CD4-positive, alpha-beta T cell (primary cell): ENCODE data around the gene PLEKHN1. TPM values are rescaled to one million over a fixed set of nuclear protein-coding genes. Genes with fewer than 3 reads are reported as not detected.
"Not testable (repeated sequence)": the region's sequence is repeated elsewhere in the genome, so short reads cannot be mapped to it uniquely, and the experiment has no call there.

Source experiments
- ATAC-seq: fragments of 200-7000 bp; cut with Tn5 transposase; one replicate; pipeline ENCODE4 v1.10.0; 2022; ENCODE audit warnings: mild to moderate bottlenecking; ENCODE audit not compliant: poor library complexity
- CTCF ChIA-PET: fragments of 350-600 bp; sonication (Branson Sonifier 250); formaldehyde crosslinking; loops from one replicate; lab custom pipeline; 2021; ENCODE audit warnings: antibody characterized with exemption, inconsistent platforms; lab: Charles Lee
- POLR2A ChIA-PET: fragments of 350-600 bp; sonication (Branson Sonifier 250); formaldehyde crosslinking; loops from one replicate; lab custom pipeline; 2021; ENCODE audit warnings: antibody characterized with exemption, inconsistent platforms; lab: Charles Lee
- DNase-seq, 14 experiments: peaks; one replicate each; pipeline ENCODE4 v3.0.0-alpha.2; 2013 to 2020; ENCODE audit warnings: mixed read lengths in 2 of 14
- H3K27ac ChIP-seq, 2 donors: one replicate each; pipeline versions ENCODE4 v1.5.1 to v1.7.0; 2013; ENCODE audit warnings: low read length in 2 of 2, low read depth in 1 of 2, mild to moderate bottlenecking in 1 of 2
- H3K27me3 ChIP-seq, 2 experiments: 1 replicate in 1 of 2; 2 replicates in 1 of 2; pipeline versions ENCODE4 v1.6.1 to v1.7.0; 2013; ENCODE audit warnings: low read length in 2 of 2, control low read depth in 1 of 2, mild to moderate bottlenecking in 1 of 2, moderate library complexity in 1 of 2; ENCODE audit not compliant: insufficient read depth in 2 of 2, control insufficient read depth in 1 of 2
- H3K36me3 ChIP-seq: one replicate; pipeline ENCODE4 v1.6.1; 2013; ENCODE audit warnings: low read length, control low read depth; ENCODE audit not compliant: insufficient read depth
- H3K4me1 ChIP-seq: one replicate; pipeline ENCODE4 v1.6.1; 2013; ENCODE audit warnings: low read length, control low read depth; ENCODE audit not compliant: insufficient read depth
- H3K4me3 ChIP-seq: one replicate; pipeline ENCODE4 v1.5.1; 2013; ENCODE audit warnings: mild to moderate bottlenecking, low read length, moderate library complexity
- H3K9me3 ChIP-seq, 2 experiments: 1 replicate in 1 of 2; 2 replicates in 1 of 2; pipeline versions ENCODE4 v1.6.1 to v1.7.0; 2013; ENCODE audit warnings: low read length in 2 of 2, mild to moderate bottlenecking in 2 of 2, control low read depth in 1 of 2, moderate library complexity in 1 of 2; ENCODE audit not compliant: control insufficient read depth in 1 of 2, insufficient read depth in 1 of 2
- H3K27ac Mint-ChIP-seq: one replicate; pipeline ENCODE4 v1.8.0; 2020; ENCODE audit warnings: mixed read lengths
- H3K27me3 Mint-ChIP-seq: one replicate; pipeline ENCODE4 v1.8.0; 2021; ENCODE audit warnings: mixed read lengths
- H3K36me3 Mint-ChIP-seq: one replicate; pipeline ENCODE4 v1.8.0; 2021; ENCODE audit warnings: low read depth, mixed read lengths
- H3K4me1 Mint-ChIP-seq: one replicate; pipeline ENCODE4 v1.8.0; 2021; ENCODE audit warnings: low read depth, mixed read lengths
- H3K4me3 Mint-ChIP-seq: one replicate; pipeline ENCODE4 v1.8.0; 2020; ENCODE audit warnings: mild to moderate bottlenecking, mixed read lengths
- H3K9me3 Mint-ChIP-seq: one replicate; pipeline ENCODE4 v1.8.0; 2020; ENCODE audit warnings: mixed read lengths
- CTCF ChIP-seq: fragments of 200-600 bp; IDR thresholded peaks from one replicate; pipeline ENCODE4 v1.8.0; 2022; ENCODE audit warnings: antibody characterized with exemption, mild to moderate bottlenecking
- intact Hi-C, 2 experiments: fragments of 100-400 bp; cut with DNase I in 1 of 2; cut with micrococcal nuclease in 1 of 2; formaldehyde crosslinking; loops; one replicate each; pipeline versions ENCODE4 v1.15.1 to v1.9.0; 2023 to 2025; cut with DNase I, micrococcal nuclease
- total RNA-seq, 174 experiments: library from RNA in 2 of 174; stranded (reverse) in 2 of 174; gene quantifications; one replicate each; pipeline ENCODE4 v1.2.3 and lab custom pipeline; 2021 to 2026

The PLEKHN1 gene
- total RNA-seq, 2 experiments from 2014 or later, result 0.69 to 0.95 TPM

GRCh38 chr1:1013922-1014648 lies 47.8 kb downstream of the PLEKHN1 start:
- peaks cover 31% of the 10 kb centered on the region for H3K4me1 Mint-ChIP-seq
- DNase-seq (peak in 8 of 14 experiments; percentile 31 to 60 (median 49)), ATAC-seq (no peak)
- H3K4me3 Mint-ChIP-seq, result peak overlapping the region; percentile 94
- Histone ChIP-seq H3K36me3 (no peaks in the 10 kb centered on the region), H3K9me3 (peaks cover 0 to 3% of the 10 kb centered on the region in 2 experiments), H3K4me1 (peaks cover 29% of the 10 kb centered on the region), H3K4me3 (peak overlapping the region; percentile 87), H3K27ac (peak overlapping the region; percentile 89 to 90), H3K27me3 (no peaks in the 10 kb centered on the region)
- H3K36me3 Mint-ChIP-seq, result peaks cover 6% of the 10 kb centered on the region
- peaks cover 1% of the 10 kb centered on the region for H3K27me3 Mint-ChIP-seq
- no peak for TF ChIP-seq CTCF
- intact Hi-C loops, result no loop called here
- ChIA-PET POLR2A (interaction anchor here (0.6 to 1.8 kb wide), 8 partner anchors 10 to 393 kb away, joined by 3 to 7 read pairs (median 4); partner anchors contain the start of genes C1orf159, HES4 and MRPL20), CTCF (interaction anchor here (0.6 to 2.7 kb wide), 4 partner anchors 13 to 97 kb away, joined by 3 to 13 read pairs (median 6); no protein-coding TSS in a partner anchor)
- H3K27ac Mint-ChIP-seq, result peak overlapping the region; percentile 88
- no peaks in the 10 kb centered on the region for H3K9me3 Mint-ChIP-seq

GRCh38 chr1:1014799-1015681 lies 48.8 kb downstream of the PLEKHN1 start:
- H3K27ac Mint-ChIP-seq, result peak overlapping the region; percentile 88
- ChIA-PET CTCF (interaction anchor here (1.7 kb wide), 1 partner anchor 18 kb away, joined by 3 read pairs; no protein-coding TSS in a partner anchor), POLR2A (interaction anchor here (1.0 to 1.3 kb wide), 2 partner anchors 101 to 392 kb away, joined by 3 to 4 read pairs; partner anchors contain the start of genes C1orf159 and MRPL20)
- Histone ChIP-seq H3K27ac (peak overlapping the region in 1 of 2 donors; percentile 90), H3K4me3 (peak overlapping the region; percentile 87), H3K27me3 (no peaks in the 10 kb centered on the region), H3K36me3 (no peaks in the 10 kb centered on the region), H3K9me3 (no peaks in the 10 kb centered on the region), H3K4me1 (peaks cover 30% of the 10 kb centered on the region)
- no peak for DNase-seq
- no peaks in the 10 kb centered on the region for H3K9me3 Mint-ChIP-seq
- H3K4me3 Mint-ChIP-seq, result peak overlapping the region; percentile 94
- peaks cover 6% of the 10 kb centered on the region for H3K36me3 Mint-ChIP-seq
- H3K27me3 Mint-ChIP-seq, result no peaks in the 10 kb centered on the region
- intact Hi-C loops, result no loop called here
- ATAC-seq, result no peak
- H3K4me1 Mint-ChIP-seq, result peaks cover 31% of the 10 kb centered on the region
- TF ChIP-seq CTCF, result no peak

- not testable (repeated sequence) for H3K4me3 ChIP-seq, DNase-seq, H3K27me3 Mint-ChIP-seq, H3K27me3 ChIP-seq, H3K36me3 Mint-ChIP-seq, ATAC-seq, H3K9me3 ChIP-seq, H3K36me3 ChIP-seq, H3K9me3 Mint-ChIP-seq, H3K27ac ChIP-seq
- peaks cover 33% of the 10 kb centered on the region for H3K4me1 Mint-ChIP-seq
- peaks cover 50% of the 10 kb centered on the region for H3K4me1 ChIP-seq
- peak overlapping the region; percentile 63 for H3K27ac Mint-ChIP-seq
- intact Hi-C loops, result loop anchor here in 1 of 2 experiments (2.0 kb wide), 1 partner anchor 51 kb away; no protein-coding TSS in a partner anchor
- peak overlapping the region; percentile 70 for H3K4me3 Mint-ChIP-seq
- POLR2A ChIA-PET, result interaction anchor here (2.1 kb wide), 1 partner anchor 16 kb away, joined by 11 read pairs; no protein-coding TSS in a partner anchor
- CTCF ChIA-PET, result interaction anchor here (1.2 kb wide), 1 partner anchor 104 kb away, joined by 4 read pairs; no protein-coding TSS in a partner anchor
Measured at GRCh38 chr1:1017397-1018320, 51.4 kb downstream of the PLEKHN1 start.

GRCh38 chr1:1018321-1018685 lies 52.0 kb downstream of the PLEKHN1 start:
- H3K36me3 Mint-ChIP-seq, DNase-seq, H3K9me3 ChIP-seq, H3K27ac ChIP-seq, H3K27me3 ChIP-seq, ATAC-seq, H3K36me3 ChIP-seq, H3K27me3 Mint-ChIP-seq, H3K9me3 Mint-ChIP-seq, H3K27ac Mint-ChIP-seq, H3K4me3 ChIP-seq: not testable (repeated sequence)
- H3K4me3 Mint-ChIP-seq, result peak overlapping the region; percentile 70
- ChIA-PET CTCF (interaction anchor here (1.2 to 1.6 kb wide), 3 partner anchors 11 to 103 kb away, joined by 3 to 4 read pairs (median 4); no protein-coding TSS in a partner anchor), POLR2A (interaction anchor here (2.1 kb wide), 1 partner anchor 16 kb away, joined by 11 read pairs; no protein-coding TSS in a partner anchor)
- H3K4me1 ChIP-seq, result peaks cover 50% of the 10 kb centered on the region
- peaks cover 32% of the 10 kb centered on the region for H3K4me1 Mint-ChIP-seq
- intact Hi-C loops, result loop anchor here in 1 of 2 experiments (2.0 kb wide), 1 partner anchor 50 kb away; no protein-coding TSS in a partner anchor
